ENCODE data around the gene PIP4P1. TPM values are rescaled to one million over a fixed set of nuclear protein-coding genes. Genes with fewer than 3 reads are reported as not detected.

PIP4P1 gene
- total and polyA plus RNA-seq, 2 experiments from 2014 or later = 20.9 to 26.4 TPM

DNA sequence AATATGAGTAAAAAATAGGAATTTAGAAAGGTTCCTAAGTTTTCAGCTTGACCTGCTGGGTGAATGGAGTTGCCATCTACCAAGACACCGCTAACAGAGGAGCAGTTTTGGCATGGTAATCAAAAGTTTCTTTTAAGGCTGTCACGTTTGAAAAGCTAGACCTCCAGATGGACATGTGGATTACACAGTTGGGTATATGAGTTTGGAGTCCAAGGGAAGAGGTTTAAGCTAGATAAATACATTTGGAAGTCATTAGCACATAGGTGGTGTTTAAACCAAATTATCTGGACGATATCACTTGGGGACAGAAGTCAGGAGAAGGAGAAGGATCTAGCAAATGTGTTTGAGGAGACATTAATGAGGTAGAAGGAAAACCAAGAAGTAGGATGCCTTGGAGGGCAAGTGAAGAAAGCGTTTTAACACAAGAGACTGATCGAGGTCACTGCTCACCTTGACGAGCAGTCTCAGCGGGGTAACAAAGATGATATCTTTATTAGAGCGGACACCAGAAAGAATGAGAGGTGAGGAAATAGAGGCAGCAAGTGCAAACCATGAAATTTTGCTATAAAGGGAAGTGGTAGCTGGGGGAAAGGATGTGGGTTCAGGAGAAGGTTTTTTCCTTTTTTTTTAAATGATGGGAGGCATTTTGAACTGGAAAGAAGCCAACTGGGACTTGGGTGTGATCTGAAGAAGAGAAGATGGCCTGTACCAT, 25.6 kb upstream of the PIP4P1 start:
- Histone ChIP-seq H3K36me3 (ENCODE audit: insufficient read depth) (0 out of 2 replicates have a peak, but pooled peaks cover 2% of the 10 kb centered on the region), H3F3A (replicated peaks; ENCODE audit: low read depth) (peaks cover 6% of the 10 kb centered on the region; the same call in 1 of the 2 replicates), H4K20me1 (replicated peaks; ENCODE audit: insufficient read depth) (no peaks in the 10 kb centered on the region), H3K27me3 (ENCODE audit: insufficient read depth) (no peaks in the 10 kb centered on the region), H3K9me2 (ENCODE audit: insufficient read depth) (0 out of 2 replicates have a peak, but pooled peaks cover 7% of the 10 kb centered on the region), H3K4me1 (ENCODE audit: insufficient read depth) (peaks cover 34% of the 10 kb centered on the region), H3K79me2 (replicated peaks; ENCODE audit: insufficient read depth) (no peaks in the 10 kb centered on the region), H3K4me3 (no peak overlapping the region), H3K27ac (ENCODE audit: low read depth) (0 out of 2 replicates have a peak overlapping the region, but pooled peaks have one; percentile 52), H3K4me2 (no peak overlapping the region), H2AFZ (0 out of 2 replicates have a peak overlapping the region, but pooled peaks have one; percentile 2)
- DNase-seq (ENCODE audit: low spot score) (no peak), ATAC-seq (no peak)
- Mint-ChIP-seq H3K4me3 (no peak overlapping the region), H3K27ac (no peak overlapping the region; the same call in 1 of the 2 replicates), H3K27me3 (ENCODE audit: insufficient read depth, low read depth, poor library complexity) (peaks cover 2% of the 10 kb centered on the region), H3K36me3 (ENCODE audit: low read depth) (no peaks in the 10 kb centered on the region), H3K4me1 (peaks cover 50% of the 10 kb centered on the region), H3K9me3 (no peaks in the 10 kb centered on the region)
- no peak for TF ChIP-seq NANOG (IDR thresholded peaks at IDR 0.05; ENCODE audit: borderline replicate concordance)
- no peak for TF ChIP-seq ZNF331 (CRISPR knock-in tag; IDR thresholded peaks at IDR 0.05; ENCODE audit: low read depth)
- TF ChIP-seq, protein P1, sequence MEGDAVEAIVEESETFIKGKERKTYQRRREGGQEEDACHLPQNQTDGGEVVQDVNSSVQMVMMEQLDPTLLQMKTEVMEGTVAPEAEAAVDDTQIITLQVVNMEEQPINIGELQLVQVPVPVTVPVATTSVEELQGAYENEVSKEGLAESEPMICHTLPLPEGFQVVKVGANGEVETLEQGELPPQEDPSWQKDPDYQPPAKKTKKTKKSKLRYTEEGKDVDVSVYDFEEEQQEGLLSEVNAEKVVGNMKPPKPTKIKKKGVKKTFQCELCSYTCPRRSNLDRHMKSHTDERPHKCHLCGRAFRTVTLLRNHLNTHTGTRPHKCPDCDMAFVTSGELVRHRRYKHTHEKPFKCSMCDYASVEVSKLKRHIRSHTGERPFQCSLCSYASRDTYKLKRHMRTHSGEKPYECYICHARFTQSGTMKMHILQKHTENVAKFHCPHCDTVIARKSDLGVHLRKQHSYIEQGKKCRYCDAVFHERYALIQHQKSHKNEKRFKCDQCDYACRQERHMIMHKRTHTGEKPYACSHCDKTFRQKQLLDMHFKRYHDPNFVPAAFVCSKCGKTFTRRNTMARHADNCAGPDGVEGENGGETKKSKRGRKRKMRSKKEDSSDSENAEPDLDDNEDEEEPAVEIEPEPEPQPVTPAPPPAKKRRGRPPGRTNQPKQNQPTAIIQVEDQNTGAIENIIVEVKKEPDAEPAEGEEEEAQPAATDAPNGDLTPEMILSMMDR (conservative IDR thresholded peaks at IDR 0.05; ENCODE audit: low read depth in 2 of 2) = no peak
- no peak for TF ChIP-seq POLR2AphosphoS5 (IDR thresholded peaks at IDR 0.05; ENCODE audit: low read depth)
- no peak for TF ChIP-seq EZH2 (IDR thresholded peaks at IDR 0.05; ENCODE audit: low read depth, unreplicated experiment)
- TF ChIP-seq, protein P2, sequence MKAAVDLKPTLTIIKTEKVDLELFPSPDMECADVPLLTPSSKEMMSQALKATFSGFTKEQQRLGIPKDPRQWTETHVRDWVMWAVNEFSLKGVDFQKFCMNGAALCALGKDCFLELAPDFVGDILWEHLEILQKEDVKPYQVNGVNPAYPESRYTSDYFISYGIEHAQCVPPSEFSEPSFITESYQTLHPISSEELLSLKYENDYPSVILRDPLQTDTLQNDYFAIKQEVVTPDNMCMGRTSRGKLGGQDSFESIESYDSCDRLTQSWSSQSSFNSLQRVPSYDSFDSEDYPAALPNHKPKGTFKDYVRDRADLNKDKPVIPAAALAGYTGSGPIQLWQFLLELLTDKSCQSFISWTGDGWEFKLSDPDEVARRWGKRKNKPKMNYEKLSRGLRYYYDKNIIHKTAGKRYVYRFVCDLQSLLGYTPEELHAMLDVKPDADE (IDR thresholded peaks at IDR 0.05) = no peak
- no peak for TF ChIP-seq ZNF114 (CRISPR knock-in tag; IDR thresholded peaks at IDR 0.05)
- no peak for TF ChIP-seq STAT1 (IDR thresholded peaks at IDR 0.05; ENCODE audit: unreplicated experiment)
- TF ChIP-seq, protein P3, sequence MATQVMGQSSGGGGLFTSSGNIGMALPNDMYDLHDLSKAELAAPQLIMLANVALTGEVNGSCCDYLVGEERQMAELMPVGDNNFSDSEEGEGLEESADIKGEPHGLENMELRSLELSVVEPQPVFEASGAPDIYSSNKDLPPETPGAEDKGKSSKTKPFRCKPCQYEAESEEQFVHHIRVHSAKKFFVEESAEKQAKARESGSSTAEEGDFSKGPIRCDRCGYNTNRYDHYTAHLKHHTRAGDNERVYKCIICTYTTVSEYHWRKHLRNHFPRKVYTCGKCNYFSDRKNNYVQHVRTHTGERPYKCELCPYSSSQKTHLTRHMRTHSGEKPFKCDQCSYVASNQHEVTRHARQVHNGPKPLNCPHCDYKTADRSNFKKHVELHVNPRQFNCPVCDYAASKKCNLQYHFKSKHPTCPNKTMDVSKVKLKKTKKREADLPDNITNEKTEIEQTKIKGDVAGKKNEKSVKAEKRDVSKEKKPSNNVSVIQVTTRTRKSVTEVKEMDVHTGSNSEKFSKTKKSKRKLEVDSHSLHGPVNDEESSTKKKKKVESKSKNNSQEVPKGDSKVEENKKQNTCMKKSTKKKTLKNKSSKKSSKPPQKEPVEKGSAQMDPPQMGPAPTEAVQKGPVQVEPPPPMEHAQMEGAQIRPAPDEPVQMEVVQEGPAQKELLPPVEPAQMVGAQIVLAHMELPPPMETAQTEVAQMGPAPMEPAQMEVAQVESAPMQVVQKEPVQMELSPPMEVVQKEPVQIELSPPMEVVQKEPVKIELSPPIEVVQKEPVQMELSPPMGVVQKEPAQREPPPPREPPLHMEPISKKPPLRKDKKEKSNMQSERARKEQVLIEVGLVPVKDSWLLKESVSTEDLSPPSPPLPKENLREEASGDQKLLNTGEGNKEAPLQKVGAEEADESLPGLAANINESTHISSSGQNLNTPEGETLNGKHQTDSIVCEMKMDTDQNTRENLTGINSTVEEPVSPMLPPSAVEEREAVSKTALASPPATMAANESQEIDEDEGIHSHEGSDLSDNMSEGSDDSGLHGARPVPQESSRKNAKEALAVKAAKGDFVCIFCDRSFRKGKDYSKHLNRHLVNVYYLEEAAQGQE (IDR thresholded peaks at IDR 0.05; ENCODE audit: unreplicated experiment) = no peak
- TF ChIP-seq EZH2phosphoT487 (IDR thresholded peaks at IDR 0.05; ENCODE audit: unreplicated experiment) = no peak
- TF ChIP-seq, protein P4, sequence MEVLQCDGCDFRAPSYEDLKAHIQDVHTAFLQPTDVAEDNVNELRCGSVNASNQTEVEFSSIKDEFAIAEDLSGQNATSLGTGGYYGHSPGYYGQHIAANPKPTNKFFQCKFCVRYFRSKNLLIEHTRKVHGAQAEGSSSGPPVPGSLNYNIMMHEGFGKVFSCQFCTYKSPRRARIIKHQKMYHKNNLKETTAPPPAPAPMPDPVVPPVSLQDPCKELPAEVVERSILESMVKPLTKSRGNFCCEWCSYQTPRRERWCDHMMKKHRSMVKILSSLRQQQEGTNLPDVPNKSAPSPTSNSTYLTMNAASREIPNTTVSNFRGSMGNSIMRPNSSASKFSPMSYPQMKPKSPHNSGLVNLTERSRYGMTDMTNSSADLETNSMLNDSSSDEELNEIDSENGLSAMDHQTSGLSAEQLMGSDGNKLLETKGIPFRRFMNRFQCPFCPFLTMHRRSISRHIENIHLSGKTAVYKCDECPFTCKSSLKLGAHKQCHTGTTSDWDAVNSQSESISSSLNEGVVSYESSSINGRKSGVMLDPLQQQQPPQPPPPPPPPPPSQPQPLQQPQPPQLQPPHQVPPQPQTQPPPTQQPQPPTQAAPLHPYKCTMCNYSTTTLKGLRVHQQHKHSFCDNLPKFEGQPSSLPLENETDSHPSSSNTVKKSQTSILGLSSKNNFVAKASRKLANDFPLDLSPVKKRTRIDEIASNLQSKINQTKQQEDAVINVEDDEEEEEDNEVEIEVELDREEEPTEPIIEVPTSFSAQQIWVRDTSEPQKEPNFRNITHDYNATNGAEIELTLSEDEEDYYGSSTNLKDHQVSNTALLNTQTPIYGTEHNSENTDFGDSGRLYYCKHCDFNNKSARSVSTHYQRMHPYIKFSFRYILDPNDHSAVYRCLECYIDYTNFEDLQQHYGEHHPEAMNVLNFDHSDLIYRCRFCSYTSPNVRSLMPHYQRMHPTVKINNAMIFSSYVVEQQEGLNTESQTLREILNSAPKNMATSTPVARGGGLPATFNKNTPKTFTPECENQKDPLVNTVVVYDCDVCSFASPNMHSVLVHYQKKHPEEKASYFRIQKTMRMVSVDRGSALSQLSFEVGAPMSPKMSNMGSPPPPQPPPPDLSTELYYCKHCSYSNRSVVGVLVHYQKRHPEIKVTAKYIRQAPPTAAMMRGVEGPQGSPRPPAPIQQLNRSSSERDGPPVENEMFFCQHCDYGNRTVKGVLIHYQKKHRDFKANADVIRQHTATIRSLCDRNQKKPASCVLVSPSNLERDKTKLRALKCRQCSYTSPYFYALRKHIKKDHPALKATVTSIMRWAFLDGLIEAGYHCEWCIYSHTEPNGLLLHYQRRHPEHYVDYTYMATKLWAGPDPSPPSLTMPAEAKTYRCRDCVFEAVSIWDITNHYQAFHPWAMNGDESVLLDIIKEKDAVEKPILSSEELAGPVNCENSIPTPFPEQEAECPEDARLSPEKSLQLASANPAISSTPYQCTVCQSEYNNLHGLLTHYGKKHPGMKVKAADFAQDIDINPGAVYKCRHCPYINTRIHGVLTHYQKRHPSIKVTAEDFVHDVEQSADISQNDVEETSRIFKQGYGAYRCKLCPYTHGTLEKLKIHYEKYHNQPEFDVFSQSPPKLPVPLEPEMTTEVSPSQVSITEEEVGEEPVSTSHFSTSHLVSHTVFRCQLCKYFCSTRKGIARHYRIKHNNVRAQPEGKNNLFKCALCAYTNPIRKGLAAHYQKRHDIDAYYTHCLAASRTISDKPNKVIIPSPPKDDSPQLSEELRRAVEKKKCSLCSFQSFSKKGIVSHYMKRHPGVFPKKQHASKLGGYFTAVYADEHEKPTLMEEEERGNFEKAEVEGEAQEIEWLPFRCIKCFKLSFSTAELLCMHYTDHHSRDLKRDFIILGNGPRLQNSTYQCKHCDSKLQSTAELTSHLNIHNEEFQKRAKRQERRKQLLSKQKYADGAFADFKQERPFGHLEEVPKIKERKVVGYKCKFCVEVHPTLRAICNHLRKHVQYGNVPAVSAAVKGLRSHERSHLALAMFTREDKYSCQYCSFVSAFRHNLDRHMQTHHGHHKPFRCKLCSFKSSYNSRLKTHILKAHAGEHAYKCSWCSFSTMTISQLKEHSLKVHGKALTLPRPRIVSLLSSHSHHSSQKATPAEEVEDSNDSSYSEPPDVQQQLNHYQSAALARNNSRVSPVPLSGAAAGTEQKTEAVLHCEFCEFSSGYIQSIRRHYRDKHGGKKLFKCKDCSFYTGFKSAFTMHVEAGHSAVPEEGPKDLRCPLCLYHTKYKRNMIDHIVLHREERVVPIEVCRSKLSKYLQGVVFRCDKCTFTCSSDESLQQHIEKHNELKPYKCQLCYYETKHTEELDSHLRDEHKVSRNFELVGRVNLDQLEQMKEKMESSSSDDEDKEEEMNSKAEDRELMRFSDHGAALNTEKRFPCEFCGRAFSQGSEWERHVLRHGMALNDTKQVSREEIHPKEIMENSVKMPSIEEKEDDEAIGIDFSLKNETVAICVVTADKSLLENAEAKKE (CRISPR knock-in tag; IDR thresholded peaks at IDR 0.05) = no peak
- TF ChIP-seq JUNB (IDR thresholded peaks at IDR 0.05; ENCODE audit: unreplicated experiment) = no peak
- no peak for TF ChIP-seq CREB1 (CRISPR knock-in tag; IDR thresholded peaks at IDR 0.05; ENCODE audit: low read depth)

Data from GM23338 (cell line).